Fibroblast of lung (primary cell): ENCODE results near the gene LGR6. TPM values are rescaled to one million over a fixed set of nuclear protein-coding genes. Genes with fewer than 3 reads are reported as not detected.

Source experiments
- DNase-seq, 2 donors: peaks; one replicate each; pipeline versions ENCODE4 v3.0.0 to v3.0.0-alpha.2; 2010; ENCODE audit warnings: low read depth in 2 of 2
- H2AFZ ChIP-seq: 2 replicates; pipeline ENCODE4 v1.5.1; 2012; ENCODE audit warnings: low read length, control low read depth, inconsistent platforms
- H3K27ac ChIP-seq: 2 replicates; pipeline ENCODE4 v1.5.1; 2011; ENCODE audit warnings: low read length, control low read depth; ENCODE audit not compliant: insufficient read depth
- H3K27me3 ChIP-seq: 2 replicates; pipeline ENCODE4 v1.5.1; 2011; ENCODE audit warnings: mild to moderate bottlenecking, low read length; ENCODE audit not compliant: control insufficient read depth, insufficient read depth
- H3K36me3 ChIP-seq: 2 replicates; pipeline ENCODE4 v1.5.1; 2011; ENCODE audit warnings: low read length; ENCODE audit not compliant: control insufficient read depth, insufficient read depth
- H3K4me1 ChIP-seq: 2 replicates; pipeline ENCODE4 v1.5.1; 2011; ENCODE audit warnings: low read length; ENCODE audit not compliant: control insufficient read depth, insufficient read depth; ENCODE audit errors: extremely low read depth
- H3K4me2 ChIP-seq: 2 replicates; pipeline ENCODE4 v1.5.1; 2011; ENCODE audit warnings: low read length, control low read depth; ENCODE audit not compliant: insufficient read depth; ENCODE audit errors: extremely low read depth
- H3K4me3 ChIP-seq, 4 experiments: fragments of 200-600 bp in 1 of 4; sonication (generic) in 1 of 4; replicated peaks in 1 of 4; 2 replicates each; pipeline ENCODE4 v1.5.1; 2011 to 2016; ENCODE audit warnings: low read length in 4 of 4, low read depth in 3 of 4, mild to moderate bottlenecking in 3 of 4, control low read depth in 2 of 4, inconsistent platforms in 1 of 4, mixed read lengths in 1 of 4; ENCODE audit not compliant: insufficient read depth in 1 of 4; ENCODE audit errors: control extremely low read depth in 1 of 4
- H3K79me2 ChIP-seq: 2 replicates; pipeline ENCODE4 v1.5.1; 2012; ENCODE audit warnings: mild to moderate bottlenecking, low read length, inconsistent platforms; ENCODE audit not compliant: control insufficient read depth, insufficient read depth
- H3K9ac ChIP-seq: 2 replicates; pipeline ENCODE4 v1.5.1; 2011; ENCODE audit warnings: mild to moderate bottlenecking, low read length, control low read depth; ENCODE audit not compliant: insufficient read depth
- H3K9me3 ChIP-seq: 2 replicates; pipeline ENCODE4 v1.5.1; 2012; ENCODE audit warnings: low read depth, low read length; ENCODE audit not compliant: control insufficient read depth, insufficient read depth
- H4K20me1 ChIP-seq: 2 replicates; pipeline ENCODE4 v1.5.1; 2011; ENCODE audit warnings: low read length; ENCODE audit not compliant: control insufficient read depth, insufficient read depth; ENCODE audit errors: extremely low read depth
- CTCF ChIP-seq, 2 donors: IDR thresholded peaks in 1 of 2; conservative IDR thresholded peaks in 1 of 2; 1 replicate in 1 of 2; 2 replicates in 1 of 2; pipeline ENCODE4 v1.5.1; 2011 to 2012; ENCODE audit warnings: low read length in 2 of 2, control low read depth in 1 of 2, inconsistent platforms in 1 of 2, low read depth in 1 of 2, mild to moderate bottlenecking in 1 of 2
- EZH2 ChIP-seq: IDR thresholded peaks from 2 replicates; pipeline ENCODE4 v1.5.1; 2012; ENCODE audit warnings: low read length, control low read depth, mild to moderate bottlenecking; ENCODE audit errors: missing control alignments
- polyA plus RNA-seq, 2 donors: library from polyadenylated mRNA; depleted of rRNA in 1 of 2; stranded (reverse) in 1 of 2; unstranded in 1 of 2; fragments of >200 nt; gene quantifications; 2 replicates each; pipeline ENCODE4 v1.2.1, GENCODE V29; 2011 to 2012; ENCODE audit warnings: missing spikeins in 1 of 2
- total RNA-seq: library from RNA; depleted of rRNA; stranded (reverse); fragments of >200 nt; gene quantifications from 2 replicates; pipeline ENCODE4 v1.2.1, GENCODE V29; 2014

LGR6 gene
- total and polyA plus RNA-seq, 2 donors (not counting 1 experiment from before 2014, with no cell fraction given), result 0.02 TPM; not detected in 1

- H3K4me3 ChIP-seq, result no peak overlapping the region
- no peaks in the 10 kb centered on the region for H3K36me3 ChIP-seq
- H3K27me3 ChIP-seq, result peaks cover 12% of the 10 kb centered on the region
- H3K9me3 ChIP-seq, result no peaks in the 10 kb centered on the region
- H3K9ac ChIP-seq, result no peak overlapping the region
- H3K79me2 ChIP-seq, result no peaks in the 10 kb centered on the region
- no peak overlapping the region for H2AFZ ChIP-seq
- no peak overlapping the region for H3K27ac ChIP-seq
- no peaks in the 10 kb centered on the region for H3K4me1 ChIP-seq
- TF ChIP-seq EZH2 (no peak), CTCF (conservative IDR thresholded peaks at IDR 0.05 in 1 of 2, IDR thresholded peaks at IDR 0.05 in 1 of 2; ENCODE audit: low read depth in 1 of 2, low read length in 2 of 2) (no peak)
- H3K4me2 ChIP-seq, result no peak overlapping the region
- H4K20me1 ChIP-seq, result no peaks in the 10 kb centered on the region
- no peak for DNase-seq
Observed at GRCh38 chr1:202156590-202156989, 37.0 kb upstream of the LGR6 start.

GRCh38 chr1:202157945-202158344 lies 35.7 kb upstream of the LGR6 start:
- no peak for DNase-seq
- no peak overlapping the region for H3K27ac ChIP-seq

DNA sequence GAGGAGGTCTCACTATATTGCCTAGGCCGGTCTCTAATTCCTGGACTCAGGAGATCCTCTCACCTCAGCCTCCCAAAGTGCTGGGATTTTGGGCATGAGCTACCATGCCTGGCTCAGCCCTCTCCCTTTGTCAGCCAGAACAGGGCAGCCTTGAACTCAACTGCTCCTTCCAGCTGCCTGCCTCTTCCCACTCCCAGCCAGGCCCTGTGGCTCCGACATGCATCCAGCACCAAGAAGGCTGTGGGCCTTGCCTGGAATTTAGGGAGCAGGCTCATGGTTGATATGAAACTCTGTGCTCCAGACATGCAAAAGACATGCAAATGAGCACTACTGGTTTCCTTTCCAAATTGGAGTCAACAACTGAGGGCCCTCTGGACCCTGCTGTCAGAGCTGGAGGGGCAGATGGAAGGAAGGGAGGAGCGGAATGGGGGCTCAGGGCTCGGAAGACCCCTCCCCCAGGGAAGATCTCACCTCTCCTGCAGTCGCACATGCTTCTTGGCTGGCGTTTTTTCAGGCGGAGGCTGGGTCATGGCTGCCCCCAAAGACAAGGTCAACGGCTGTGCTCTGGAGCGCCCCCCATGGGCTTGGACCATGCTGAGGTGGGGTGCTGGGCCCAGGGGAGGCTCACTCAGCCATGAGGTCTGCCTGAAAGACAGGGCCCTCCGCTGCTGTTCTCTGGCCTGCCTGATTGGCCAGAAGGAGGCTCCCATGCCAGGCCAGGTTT lies 34.6 kb upstream of the LGR6 start:
- Histone ChIP-seq H3K36me3 (no peaks in the 10 kb centered on the region), H3K4me3 (no peak overlapping the region), H3K9me3 (no peaks in the 10 kb centered on the region), H3K4me2 (no peak overlapping the region), H3K27me3 (peaks cover 16% of the 10 kb centered on the region), H3K9ac (no peak overlapping the region), H3K27ac (no peak overlapping the region), H3K4me1 (no peaks in the 10 kb centered on the region), H2AFZ (no peak overlapping the region), H4K20me1 (no peaks in the 10 kb centered on the region), H3K79me2 (no peaks in the 10 kb centered on the region)
- DNase-seq, result no peak
- no peak for TF ChIP-seq EZH2
- no peak for TF ChIP-seq CTCF (conservative IDR thresholded peaks at IDR 0.05 in 1 of 2, IDR thresholded peaks at IDR 0.05 in 1 of 2; ENCODE audit: low read depth in 1 of 2, low read length in 2 of 2)

More at GRCh38 chr1:202157945-202158344, 35.7 kb upstream of the LGR6 start:
- Histone ChIP-seq H3K9ac (no peak overlapping the region), H3K36me3 (no peaks in the 10 kb centered on the region), H3K4me3 (no peak overlapping the region), H2AFZ (no peak overlapping the region), H4K20me1 (no peaks in the 10 kb centered on the region), H3K4me1 (no peaks in the 10 kb centered on the region), H3K27me3 (peaks cover 12% of the 10 kb centered on the region), H3K9me3 (no peaks in the 10 kb centered on the region), H3K79me2 (no peaks in the 10 kb centered on the region), H3K4me2 (no peak overlapping the region)
- TF ChIP-seq CTCF (conservative IDR thresholded peaks at IDR 0.05 in 1 of 2, IDR thresholded peaks at IDR 0.05 in 1 of 2; ENCODE audit: low read depth in 1 of 2, low read length in 2 of 2), result no peak
- no peak for TF ChIP-seq EZH2
